Kidney glomerular epithelial cell (primary cell): ENCODE data around the gene CCDC88A.
"Not testable (repeated sequence)": the region's sequence is repeated elsewhere in the genome, so short reads cannot be mapped to it uniquely, and the experiment has no call there.

Experiments used
- DNase-seq: peaks from one replicate; lab custom pipeline; 2025; lab: John Stamatoyannopoulos, UW

CCDC88A gene

GRCh38 chr2:55296393-55296792 is 123.3 kb downstream of the CCDC88A start:
- no peak for DNase-seq

- DNase-seq = no peak
Observed at GRCh38 chr2:55283083-55283482, 136.6 kb downstream of the CCDC88A start.

- peak; percentile 76 for DNase-seq
Observed at GRCh38 chr2:55282110-55282917, 137.3 kb downstream of the CCDC88A start.

GRCh38 chr2:55280851-55281546 is 138.7 kb downstream of the CCDC88A start:
- DNase-seq = not testable (repeated sequence)

GRCh38 chr2:55279859-55280424 is 139.7 kb downstream of the CCDC88A start:
- not testable (repeated sequence) for DNase-seq

GRCh38 chr2:55279214-55279835 is 140.3 kb downstream of the CCDC88A start:
- DNase-seq = not testable (repeated sequence)

- no peak for DNase-seq
Observed at GRCh38 chr2:55277310-55277709, 142.3 kb downstream of the CCDC88A start.

GRCh38 chr2:55274346-55274745 is 145.3 kb downstream of the CCDC88A start:
- not testable (repeated sequence) for DNase-seq

- peak; percentile 3 for DNase-seq
Observed at GRCh38 chr2:55269645-55269990, 150.0 kb downstream of the CCDC88A start.

GRCh38 chr2:55268907-55269644 is 150.6 kb downstream of the CCDC88A start, which contains the start of gene MTIF2:
Gene MTIF2 (minus strand): TSS chr2:55269231. CDS start chr2:55263858, 5,373 bp downstream.
- DNase-seq = peak; percentile 94

GRCh38 chr2:55268288-55268906 is 151.3 kb downstream of the CCDC88A start:
- no peak for DNase-seq

GRCh38 chr2:55259586-55259985 is 160.1 kb downstream of the CCDC88A start:
- DNase-seq = not testable (repeated sequence)

GRCh38 chr2:55252832-55253231 is 166.8 kb downstream of the CCDC88A start:
- no peak for DNase-seq

GRCh38 chr2:55247025-55247424 is 172.6 kb downstream of the CCDC88A start:
- no peak for DNase-seq

GRCh38 chr2:55245411-55245810 is 174.2 kb downstream of the CCDC88A start:
- DNase-seq = no peak

GRCh38 chr2:55242617-55243016 is 177.0 kb downstream of the CCDC88A start:
- DNase-seq = no peak

GRCh38 chr2:55241582-55241981 is 178.1 kb downstream of the CCDC88A start:
- not testable (repeated sequence) for DNase-seq

- DNase-seq = no peak
Observed at GRCh38 chr2:55239656-55240222, 179.9 kb downstream of the CCDC88A start.
